Measurements from ENCODE around the gene CNTROB.

The CNTROB gene

GRCh38 chr17:7886227-7887037 is 45.6 kb upstream of the CNTROB start:
- peak overlapping the region; percentile 92 for H3K4me3 ChIP-seq (ENCODE audit: low read depth, low read length)
- TF ChIP-seq CTCF (IDR thresholded peaks at IDR 0.05; ENCODE audit: borderline replicate concordance, insufficient read depth, low read depth, low read length) = no peak

GRCh38 chr17:7887038-7887481 is 44.9 kb upstream of the CNTROB start:
- no peak for TF ChIP-seq CTCF (IDR thresholded peaks at IDR 0.05; ENCODE audit: borderline replicate concordance, insufficient read depth, low read depth, low read length)

GRCh38 chr17:7887482-7888183 is 44.4 kb upstream of the CNTROB start:
- no peak for TF ChIP-seq CTCF (IDR thresholded peaks at IDR 0.05; ENCODE audit: borderline replicate concordance, insufficient read depth, low read depth, low read length)
- H3K4me3 ChIP-seq (ENCODE audit: low read depth, low read length) = peak overlapping the region; percentile 92

More at GRCh38 chr17:7887038-7887481, 44.9 kb upstream of the CNTROB start:
- peak overlapping the region; percentile 92 for H3K4me3 ChIP-seq (ENCODE audit: low read depth, low read length)

- peak within 1 kb of the TSS; percentile 92 for H3K4me3 ChIP-seq (ENCODE audit: low read depth, low read length)
- TF ChIP-seq CTCF (IDR thresholded peaks at IDR 0.05; ENCODE audit: borderline replicate concordance, insufficient read depth, low read depth, low read length) = no peak
Observed at GRCh38 chr17:7888184-7888920, 43.7 kb upstream of the CNTROB start, which contains the start of gene CHD3. Gene CHD3, plus strand, starts transcription at chr17:7888789. Its CDS starts 212 bp downstream, at chr17:7889001.

- 0 out of 2 replicates have a peak, but pooled peaks have one; percentile 13 for TF ChIP-seq CTCF (IDR thresholded peaks at IDR 0.05; ENCODE audit: borderline replicate concordance, insufficient read depth, low read depth, low read length)
- H3K4me3 ChIP-seq (ENCODE audit: low read depth, low read length) = no peak overlapping the region
Observed at GRCh38 chr17:7889166-7889955, 42.6 kb upstream of the CNTROB start.

GRCh38 chr17:7893187-7893880 is 38.7 kb upstream of the CNTROB start:
- H3K4me3 ChIP-seq (ENCODE audit: low read depth, low read length) = no peak overlapping the region
- TF ChIP-seq CTCF (IDR thresholded peaks at IDR 0.05; ENCODE audit: borderline replicate concordance, insufficient read depth, low read depth, low read length) = no peak
